GM06990 (cell line): Measurements from ENCODE around the gene AKAP13.
"Not testable (repeated sequence)": the region's sequence is repeated elsewhere in the genome, so short reads cannot be mapped to it uniquely, and the experiment has no call there.

Experiments used
- DNase-seq: peaks from one replicate; pipeline ENCODE4 v3.0.0-alpha.2; 2011; ENCODE audit not compliant: insufficient read length; ENCODE audit errors: extremely low read depth
- H3K27me3 ChIP-seq: replicated peaks from 2 replicates; pipeline ENCODE4 v1.6.0; 2011; ENCODE audit warnings: low read length; ENCODE audit not compliant: control insufficient read depth, insufficient read depth
- H3K36me3 ChIP-seq: 2 replicates; pipeline ENCODE4 v1.5.1; 2011; ENCODE audit warnings: low read length; ENCODE audit not compliant: control insufficient read depth, insufficient read depth
- H3K4me3 ChIP-seq: replicated peaks from 2 replicates; pipeline ENCODE4 v1.5.1; 2011; ENCODE audit warnings: low read depth, mild to moderate bottlenecking, control low read depth, low read length
- TF ChIP-seq, protein P1 (sequence below): IDR thresholded peaks from 2 replicates; pipeline ENCODE4 v1.5.1; 2011; ENCODE audit warnings: low read length, control low read depth, mild to moderate bottlenecking, inconsistent platforms; ENCODE audit not compliant: insufficient read depth, poor library complexity, severe bottlenecking

Gene AKAP13

DNA sequence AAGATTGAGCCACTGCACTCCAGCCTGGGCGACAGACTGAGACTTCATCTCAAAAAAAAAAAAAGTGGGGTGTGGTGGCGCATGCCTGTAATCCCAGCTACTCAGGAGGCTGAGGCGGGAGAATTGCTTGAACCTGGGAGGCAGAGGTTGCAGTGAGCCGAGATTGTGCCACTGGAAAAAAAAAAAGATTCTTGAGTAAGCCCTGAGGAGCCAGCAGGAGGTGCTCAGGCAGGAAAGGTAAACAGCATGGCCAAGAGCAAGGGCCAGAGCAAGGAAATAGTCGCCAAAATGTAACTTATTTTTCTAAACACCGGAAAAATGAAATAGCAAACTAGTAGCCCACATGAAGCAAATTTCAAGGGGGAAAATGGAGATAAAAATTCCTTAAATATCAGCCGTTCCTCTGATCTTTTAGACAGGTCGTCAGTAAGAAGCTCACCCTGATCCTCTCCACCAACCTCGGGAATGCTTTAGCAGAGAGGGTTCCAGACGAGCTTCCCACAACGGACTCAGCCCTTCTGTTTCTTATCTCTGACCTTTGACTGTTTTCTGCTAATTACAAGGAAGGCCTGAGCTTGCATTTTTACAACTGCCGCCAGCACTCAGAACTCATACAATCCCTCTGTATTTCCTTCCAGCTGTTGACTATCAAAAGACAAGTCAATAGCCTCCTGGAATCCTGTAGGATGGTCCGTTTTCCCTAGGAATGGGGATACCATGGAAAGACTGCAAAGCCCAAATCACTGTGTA, 45.0 kb upstream of the AKAP13 start:
- no peak for DNase-seq
- TF ChIP-seq, protein P1, sequence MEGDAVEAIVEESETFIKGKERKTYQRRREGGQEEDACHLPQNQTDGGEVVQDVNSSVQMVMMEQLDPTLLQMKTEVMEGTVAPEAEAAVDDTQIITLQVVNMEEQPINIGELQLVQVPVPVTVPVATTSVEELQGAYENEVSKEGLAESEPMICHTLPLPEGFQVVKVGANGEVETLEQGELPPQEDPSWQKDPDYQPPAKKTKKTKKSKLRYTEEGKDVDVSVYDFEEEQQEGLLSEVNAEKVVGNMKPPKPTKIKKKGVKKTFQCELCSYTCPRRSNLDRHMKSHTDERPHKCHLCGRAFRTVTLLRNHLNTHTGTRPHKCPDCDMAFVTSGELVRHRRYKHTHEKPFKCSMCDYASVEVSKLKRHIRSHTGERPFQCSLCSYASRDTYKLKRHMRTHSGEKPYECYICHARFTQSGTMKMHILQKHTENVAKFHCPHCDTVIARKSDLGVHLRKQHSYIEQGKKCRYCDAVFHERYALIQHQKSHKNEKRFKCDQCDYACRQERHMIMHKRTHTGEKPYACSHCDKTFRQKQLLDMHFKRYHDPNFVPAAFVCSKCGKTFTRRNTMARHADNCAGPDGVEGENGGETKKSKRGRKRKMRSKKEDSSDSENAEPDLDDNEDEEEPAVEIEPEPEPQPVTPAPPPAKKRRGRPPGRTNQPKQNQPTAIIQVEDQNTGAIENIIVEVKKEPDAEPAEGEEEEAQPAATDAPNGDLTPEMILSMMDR: peak; percentile 15
- no peak overlapping the region for H3K4me3 ChIP-seq

DNA sequence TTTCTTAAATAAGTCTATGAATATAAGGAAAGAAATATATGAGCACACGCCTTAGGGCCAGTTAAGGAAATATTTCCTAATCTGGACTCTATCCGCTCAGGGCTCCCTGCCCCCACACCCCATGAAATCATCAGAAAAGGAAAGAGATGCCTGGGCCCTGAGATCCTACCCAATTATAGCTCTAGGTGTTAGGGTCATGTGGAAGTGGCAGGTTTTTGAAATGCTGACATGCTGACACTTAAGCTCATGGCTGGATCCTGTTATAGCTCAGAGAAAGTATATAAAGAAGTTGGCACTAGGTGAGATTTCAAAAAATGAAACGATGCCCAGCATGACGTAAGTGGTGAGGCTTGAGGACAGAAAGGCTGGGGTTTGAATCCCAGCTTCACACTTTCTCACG, 43.5 kb upstream of the AKAP13 start:
- Histone ChIP-seq H3K4me3 (no peak overlapping the region), H3K36me3 (no peaks in the 10 kb centered on the region), H3K27me3 (no peaks in the 10 kb centered on the region)
- TF ChIP-seq, protein P1: no peak
- no peak for DNase-seq

More for the DNA sequence above, 45.0 kb upstream of the AKAP13 start:
- Histone ChIP-seq H3K36me3 (no peaks in the 10 kb centered on the region), H3K27me3 (no peaks in the 10 kb centered on the region)

DNA sequence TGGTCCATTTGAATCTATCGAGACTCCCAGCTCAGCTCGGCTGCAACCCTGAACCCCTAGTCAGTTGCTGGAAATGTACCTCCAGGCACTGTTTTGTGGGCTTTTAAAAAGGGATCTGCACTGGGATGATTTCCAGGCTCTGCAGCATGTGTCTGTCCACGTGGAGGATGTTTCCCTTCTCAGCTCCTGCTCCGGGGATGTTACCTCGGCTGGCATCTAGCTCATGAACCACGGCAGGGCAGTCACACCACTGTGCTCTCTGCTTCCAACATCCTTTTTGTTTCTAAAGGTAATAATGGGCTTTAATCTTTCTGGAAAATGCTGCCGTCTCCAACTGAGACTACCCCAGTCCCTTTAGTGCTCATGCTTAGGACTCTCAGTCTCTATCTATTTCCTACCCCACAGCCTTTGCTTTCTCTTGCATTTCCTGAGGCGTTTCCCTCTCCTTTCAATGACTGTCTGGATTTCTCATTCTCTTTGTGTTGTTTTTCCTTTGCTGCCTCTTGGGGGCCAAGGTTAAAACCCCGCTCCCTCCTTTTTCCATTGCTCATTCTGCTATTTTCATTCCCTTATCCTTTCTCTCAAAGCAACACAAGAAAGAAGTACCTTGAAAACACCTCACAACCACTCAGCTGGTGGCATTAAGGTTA, 42.9 kb upstream of the AKAP13 start:
- Histone ChIP-seq H3K27me3 (no peaks in the 10 kb centered on the region), H3K4me3 (no peak overlapping the region), H3K36me3 (no peaks in the 10 kb centered on the region)
- DNase-seq: no peak
- TF ChIP-seq, protein P1: no peak

DNA sequence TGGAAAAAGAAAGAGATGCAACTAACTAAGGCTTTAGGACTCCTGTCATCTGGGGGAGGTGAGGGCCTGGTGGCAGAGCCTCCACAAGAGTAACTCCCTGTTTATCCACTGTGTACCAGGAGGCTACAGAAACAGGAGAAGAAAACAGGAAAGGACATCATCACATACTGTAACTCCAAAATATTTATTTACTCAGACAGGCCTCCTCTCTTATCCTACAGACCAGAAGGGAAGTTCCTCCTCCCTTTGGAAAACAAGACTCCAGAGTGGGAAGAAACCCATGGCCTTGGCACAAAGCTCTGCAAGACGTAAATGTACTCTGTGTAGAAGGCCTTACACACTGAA, 40.1 kb upstream of the AKAP13 start:
- TF ChIP-seq, protein P1: no peak
- H3K4me3 ChIP-seq: no peak overlapping the region
- no peak for DNase-seq
- no peaks in the 10 kb centered on the region for H3K27me3 ChIP-seq
- no peaks in the 10 kb centered on the region for H3K36me3 ChIP-seq

DNA sequence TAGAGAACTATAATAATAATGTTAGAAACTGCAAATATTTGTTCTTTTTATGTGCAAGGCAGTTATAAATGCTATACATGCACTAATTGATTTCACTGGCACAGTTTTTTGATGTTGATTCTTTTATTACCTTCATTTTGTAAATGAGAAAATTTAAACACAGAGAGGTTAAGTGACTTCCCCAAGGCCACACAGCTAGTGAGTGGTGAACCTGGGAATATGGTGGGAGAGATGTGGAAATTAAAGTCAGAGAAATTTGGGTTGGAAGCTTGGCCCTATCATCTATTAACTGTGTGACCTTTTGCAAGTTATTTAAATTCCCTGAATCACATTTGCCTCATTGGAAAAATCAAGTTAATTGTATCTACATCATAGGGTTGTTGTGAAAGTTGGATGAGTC, 39.6 kb upstream of the AKAP13 start:
- no peak for DNase-seq
- TF ChIP-seq, protein P1: no peak
- H3K27me3 ChIP-seq: no peaks in the 10 kb centered on the region
- no peak overlapping the region for H3K4me3 ChIP-seq
- H3K36me3 ChIP-seq: no peaks in the 10 kb centered on the region

DNA sequence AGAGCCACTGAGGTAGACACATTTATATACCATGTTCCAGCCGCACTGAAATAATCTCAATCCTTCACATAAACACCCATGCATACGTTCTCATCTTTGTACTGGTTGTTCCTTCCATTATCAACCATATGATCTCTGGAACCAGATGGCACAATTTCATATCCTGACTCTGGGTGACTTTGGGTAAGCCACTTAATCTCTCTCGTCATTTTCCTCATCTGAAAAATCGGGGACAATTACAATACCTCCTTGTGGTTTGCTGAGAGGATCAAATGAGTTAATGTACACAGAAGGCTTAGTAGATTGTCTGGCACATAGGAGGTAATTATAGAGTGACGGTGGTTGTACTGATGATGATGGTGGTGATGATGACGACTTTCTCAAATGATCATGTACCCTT, 38.2 kb upstream of the AKAP13 start:
- DNase-seq, H3K4me3 ChIP-seq, H3K27me3 ChIP-seq, H3K36me3 ChIP-seq: not testable (repeated sequence)

DNA sequence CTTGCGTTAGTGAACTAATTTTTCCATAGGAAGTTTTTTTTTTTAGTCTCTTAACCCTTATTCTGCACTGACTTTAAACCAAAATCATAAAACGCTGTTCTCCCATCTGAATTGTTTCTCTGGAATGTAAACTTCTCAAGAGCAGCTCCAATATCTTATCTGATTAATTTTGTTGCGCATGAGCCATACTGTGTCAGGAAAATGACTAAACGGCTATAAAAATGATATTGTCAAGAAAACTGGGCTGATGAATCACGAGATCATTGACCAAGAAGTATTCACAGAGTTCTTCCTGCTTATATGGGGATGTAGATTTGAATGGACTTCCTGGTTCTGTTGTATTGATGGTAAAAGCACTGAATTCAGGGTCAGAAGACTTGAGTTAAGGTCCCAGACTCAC, 37.0 kb upstream of the AKAP13 start:
- not testable (repeated sequence) for H3K36me3 ChIP-seq, H3K4me3 ChIP-seq, H3K27me3 ChIP-seq, DNase-seq

DNA sequence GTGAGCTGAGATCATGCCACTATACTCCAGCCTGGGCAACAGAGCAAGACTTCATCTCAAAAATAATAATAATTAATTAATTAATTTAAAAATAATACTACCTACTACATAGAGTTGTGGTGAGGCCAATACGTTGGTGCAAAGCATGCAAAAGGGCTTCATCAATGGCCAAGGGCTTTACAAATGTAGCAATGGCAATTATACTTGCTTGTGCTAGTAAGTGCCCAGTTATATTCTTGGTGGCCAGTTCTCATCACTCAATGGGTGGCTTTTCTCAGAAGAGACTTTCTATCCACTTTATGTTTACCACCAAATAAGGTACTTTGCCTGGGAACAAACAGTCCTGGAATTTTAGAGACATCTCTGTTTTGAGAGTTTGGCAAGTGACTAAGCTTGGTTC, 36.2 kb upstream of the AKAP13 start:
- H3K27me3 ChIP-seq, H3K36me3 ChIP-seq, H3K4me3 ChIP-seq, DNase-seq: not testable (repeated sequence)

DNA sequence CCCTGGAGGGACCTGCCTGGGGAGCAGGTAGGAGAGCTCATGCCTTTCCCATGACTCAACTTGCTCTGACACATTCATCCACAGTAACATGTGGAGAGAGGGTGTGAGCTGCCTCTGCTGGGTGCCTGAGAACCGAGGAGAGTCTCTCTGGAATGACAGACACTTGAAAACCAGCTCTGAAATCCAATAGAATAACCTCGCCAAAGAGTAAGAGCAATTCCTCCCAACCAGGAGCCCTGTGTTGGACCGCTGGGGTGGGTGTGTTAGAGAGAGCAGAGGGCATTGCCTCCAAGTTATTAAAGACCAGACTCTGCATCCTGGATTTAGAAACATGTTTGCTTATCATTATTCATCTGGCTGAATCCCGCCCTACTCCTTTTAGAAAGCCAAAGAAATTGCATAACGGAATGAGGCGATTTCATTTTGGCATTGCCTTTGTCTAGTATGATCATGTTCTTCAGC, 35.7 kb upstream of the AKAP13 start:
- H3K27me3 ChIP-seq, H3K36me3 ChIP-seq, H3K4me3 ChIP-seq, DNase-seq: not testable (repeated sequence)
